HCT116 (cell line): ENCODE results near the gene XRCC3. TPM values are rescaled to one million over a fixed set of nuclear protein-coding genes. Genes with fewer than 3 reads are reported as not detected.

Experiments used
- ATAC-seq: fragments of 200-7000 bp; cut with Tn5 transposase; 2 replicates; pipeline ENCODE4 v1.9.1; 2020; ENCODE audit warnings: mild to moderate bottlenecking, moderate library complexity
- BruUV-seq: library from RNA; stranded (reverse); fragments of 400-500 nt; replicated peaks from 2 replicates; lab custom pipeline; 2021; lab: Mats Ljungman, UMichigan
- CTCF ChIA-PET: fragments of 300-600 bp; sonication (Branson Sonifier 250); formaldehyde crosslinking; loops from one replicate; lab custom pipeline; 2021; ENCODE audit warnings: antibody characterized with exemption; lab: Charles Lee
- POLR2A ChIA-PET: fragments of 300-600, 350-600 bp; sonication (Branson Sonifier 250); formaldehyde crosslinking; loops from one replicate; lab custom pipeline; 2021; ENCODE audit warnings: antibody characterized with exemption; lab: Charles Lee
- RAD21 ChIA-PET, 2 experiments: fragments of 300-600 bp; sonication (Branson Sonifier 250); formaldehyde crosslinking; loops; one replicate each; lab custom pipeline; 2023; ENCODE audit warnings: low total read pairs in 2 of 2; ENCODE audit not compliant: uncharacterized antibody in 2 of 2, unreplicated experiment in 2 of 2, low non-redundant PET in 1 of 2; lab: Charles Lee
- DNase-seq: peaks from one replicate; pipeline ENCODE4 v3.0.0-alpha.2; 2010; ENCODE audit warnings: low read depth, low spot score
- H2AFZ ChIP-seq: fragments of 200-600 bp; shearing (Covaris generic), sonication (generic); 2 replicates; pipeline ENCODE4 v1.6.1; 2017; ENCODE audit warnings: low read depth, mixed run types, mixed read lengths, antibody characterized with exemption, low read length; ENCODE audit not compliant: poor library complexity, severe bottlenecking
- H3K27ac ChIP-seq: 2 replicates; pipeline ENCODE4 v1.5.1; 2012; ENCODE audit warnings: low read depth, low read length
- H3K27me3 ChIP-seq: fragments of 200-600 bp; sonication (generic); 2 replicates; pipeline ENCODE4 v1.6.1; 2016; ENCODE audit warnings: mixed run types, low read length, mixed read lengths; ENCODE audit not compliant: insufficient read depth
- H3K36me3 ChIP-seq, 2 experiments: fragments of 200-500 bp in 1 of 2; fragments of 200-600 bp in 1 of 2; sonication (Bioruptor generic) in 1 of 2; sonication (generic) in 1 of 2; 2 replicates each; pipeline versions ENCODE4 v1.5.1 to v1.6.1; 2014 to 2016; ENCODE audit warnings: low read length in 2 of 2, inconsistent platforms in 1 of 2, mixed read lengths in 1 of 2, mixed run types in 1 of 2; ENCODE audit not compliant: insufficient read depth in 2 of 2, control insufficient read depth in 1 of 2
- H3K4me1 ChIP-seq, 2 experiments: fragments of 200-600 bp in 1 of 2; sonication (generic) in 1 of 2; 2 replicates each; pipeline versions ENCODE4 v1.5.1 to v1.6.1; 2012 to 2017; ENCODE audit warnings: low read length in 2 of 2, inconsistent platforms in 1 of 2, mild to moderate bottlenecking in 1 of 2, mixed read lengths in 1 of 2, mixed run types in 1 of 2, moderate library complexity in 1 of 2; ENCODE audit not compliant: insufficient read depth in 2 of 2, control insufficient read depth in 1 of 2
- H3K4me2 ChIP-seq: fragments of 200-600 bp; sonication (generic); 2 replicates; pipeline ENCODE4 v1.6.1; 2017; ENCODE audit warnings: mixed run types, low read length, mixed read lengths
- H3K4me3 ChIP-seq, 2 experiments: fragments of 200-600 bp in 1 of 2; sonication (generic) in 1 of 2; replicated peaks in 1 of 2; 2 replicates each; pipeline ENCODE4 v1.5.1; 2011 to 2016; ENCODE audit warnings: low read length in 2 of 2, control low read depth in 1 of 2, low read depth in 1 of 2, mild to moderate bottlenecking in 1 of 2, mixed read lengths in 1 of 2, mixed run types in 1 of 2
- H3K79me2 ChIP-seq: fragments of 200-600 bp; sonication (generic); 2 replicates; pipeline ENCODE4 v1.6.1; 2017; ENCODE audit warnings: mild to moderate bottlenecking, mixed run types, low read length, moderate library complexity, mixed read lengths; ENCODE audit not compliant: insufficient read depth
- H3K9ac ChIP-seq: fragments of 200-600 bp; sonication (generic); 2 replicates; pipeline ENCODE4 v1.6.1; 2016; ENCODE audit warnings: low read length, mixed read lengths
- H3K9me2 ChIP-seq: fragments of 200-600 bp; sonication (generic), shearing (Covaris generic); 2 replicates; pipeline ENCODE4 v1.6.1; 2017; ENCODE audit warnings: mixed run types, mild to moderate bottlenecking, moderate library complexity; ENCODE audit not compliant: insufficient read depth
- H3K9me3 ChIP-seq, 2 experiments: fragments of 200-500 bp in 1 of 2; fragments of 200-600 bp in 1 of 2; sonication (Bioruptor generic) in 1 of 2; sonication (generic) in 1 of 2; 2 replicates each; pipeline ENCODE4 v1.6.1; 2014 to 2017; ENCODE audit warnings: low read length in 2 of 2, mixed read lengths in 2 of 2, inconsistent platforms in 1 of 2, low read depth in 1 of 2, mild to moderate bottlenecking in 1 of 2, mixed run types in 1 of 2, moderate library complexity in 1 of 2; ENCODE audit not compliant: control insufficient read depth in 1 of 2, insufficient read depth in 1 of 2
- H4K20me1 ChIP-seq: fragments of 200-600 bp; sonication (generic), shearing (Covaris generic); 2 replicates; pipeline ENCODE4 v1.6.1; 2017; ENCODE audit warnings: mixed run types, mild to moderate bottlenecking, moderate library complexity; ENCODE audit not compliant: insufficient read depth
- ATF3 ChIP-seq: IDR thresholded peaks from 2 replicates; pipeline ENCODE4 v1.6.1; 2012
- CBX3 ChIP-seq: IDR thresholded peaks from 2 replicates; pipeline ENCODE4 v1.6.1; 2012; ENCODE audit warnings: low read depth
- CEBPB ChIP-seq: IDR thresholded peaks from 2 replicates; pipeline ENCODE4 v1.6.1; 2012; ENCODE audit warnings: low read depth
- CTCF ChIP-seq, 3 experiments: fragments of 200-600 bp in 1 of 3; sonication (generic) in 1 of 3; IDR thresholded peaks in 2 of 3; conservative IDR thresholded peaks in 1 of 3; 2 replicates each; pipeline ENCODE4 v1.5.1; 2012 to 2017; ENCODE audit warnings: low read depth in 2 of 3, low read length in 2 of 3, antibody characterized with exemption in 1 of 3, borderline replicate concordance in 1 of 3, control low read depth in 1 of 3, mild to moderate bottlenecking in 1 of 3, mixed read lengths in 1 of 3, mixed run types in 1 of 3, moderate library complexity in 1 of 3; ENCODE audit not compliant: insufficient read depth in 1 of 3
- EGR1 ChIP-seq: IDR thresholded peaks from 2 replicates; pipeline ENCODE4 v1.6.1; 2012; ENCODE audit warnings: low read depth
- ELF1 ChIP-seq: IDR thresholded peaks from 2 replicates; pipeline ENCODE4 v1.6.1; 2012; ENCODE audit warnings: low read depth, borderline replicate concordance
- EZH2 ChIP-seq: fragments of 200-600 bp; sonication (generic); IDR thresholded peaks from 2 replicates; pipeline ENCODE4 v1.6.1; 2017; ENCODE audit warnings: antibody characterized with exemption, mixed run types
- EZH2phosphoT487 ChIP-seq: fragments of 200-600 bp; IDR thresholded peaks from 2 replicates; pipeline ENCODE4 v1.6.1; 2018; ENCODE audit warnings: antibody characterized with exemption, borderline replicate concordance
- FOSL1 ChIP-seq: IDR thresholded peaks from 2 replicates; pipeline ENCODE4 v1.6.1; 2012; ENCODE audit warnings: low read depth
- POLR2A ChIP-seq: IDR thresholded peaks from 2 replicates; pipeline ENCODE4 v1.7.0; 2011; ENCODE audit warnings: borderline replicate concordance; ENCODE audit not compliant: insufficient read depth, insufficient read length; ENCODE audit errors: extremely low read depth
- POLR2AphosphoS5 ChIP-seq: IDR thresholded peaks from 2 replicates; pipeline ENCODE4 v1.6.1; 2011; ENCODE audit warnings: mild to moderate bottlenecking, low read depth, low read length, moderate library complexity
- RAD21 ChIP-seq: IDR thresholded peaks from 2 replicates; pipeline ENCODE4 v1.6.1; 2012; ENCODE audit warnings: low read depth, mild to moderate bottlenecking
- SIN3A ChIP-seq: IDR thresholded peaks from 2 replicates; pipeline ENCODE4 v1.6.1; 2012; ENCODE audit warnings: low read depth
- SRF ChIP-seq: IDR thresholded peaks from 2 replicates; pipeline ENCODE4 v1.6.1; 2012; ENCODE audit warnings: low read depth
- YY1 ChIP-seq: IDR thresholded peaks from 2 replicates; pipeline ENCODE4 v1.6.1; 2011; ENCODE audit warnings: low read length, low read depth, moderate library complexity, mild to moderate bottlenecking; ENCODE audit not compliant: insufficient replicate concordance; ENCODE audit errors: extremely low read depth
- ZFX ChIP-seq: fragments of 450-650 bp; IDR thresholded peaks from 2 replicates; pipeline ENCODE4 v1.6.1; 2017
- ZNF274 ChIP-seq: fragments of 200-500 bp; sonication (Bioruptor generic); IDR thresholded peaks from 2 replicates; pipeline ENCODE4 v1.6.1; 2014; ENCODE audit warnings: mild to moderate bottlenecking, low read depth, low read length, inconsistent platforms
- intact Hi-C: fragments of 100-400 bp; cut with micrococcal nuclease; formaldehyde crosslinking; loops from 2 replicates; pipeline ENCODE4 v1.10.0; 2022
- total RNA-seq: library from RNA; stranded (reverse); gene quantifications from one replicate; pipeline ENCODE4 v1.2.1, GENCODE V29; 2021; ENCODE audit not compliant: unreplicated experiment
- TF ChIP-seq, protein P1 (sequence below): IDR thresholded peaks from 2 replicates; pipeline ENCODE4 v1.6.1; 2011; ENCODE audit warnings: mild to moderate bottlenecking, low read length, moderate library complexity; ENCODE audit not compliant: insufficient replicate concordance; ENCODE audit errors: extremely low read depth
- TF ChIP-seq, protein P2 (sequence below): IDR thresholded peaks from 2 replicates; pipeline ENCODE4 v1.6.1; 2012; ENCODE audit warnings: low read depth

The XRCC3 gene
- total RNA-seq, 1 experiment from 2014 or later: 48.7 TPM

DNA sequence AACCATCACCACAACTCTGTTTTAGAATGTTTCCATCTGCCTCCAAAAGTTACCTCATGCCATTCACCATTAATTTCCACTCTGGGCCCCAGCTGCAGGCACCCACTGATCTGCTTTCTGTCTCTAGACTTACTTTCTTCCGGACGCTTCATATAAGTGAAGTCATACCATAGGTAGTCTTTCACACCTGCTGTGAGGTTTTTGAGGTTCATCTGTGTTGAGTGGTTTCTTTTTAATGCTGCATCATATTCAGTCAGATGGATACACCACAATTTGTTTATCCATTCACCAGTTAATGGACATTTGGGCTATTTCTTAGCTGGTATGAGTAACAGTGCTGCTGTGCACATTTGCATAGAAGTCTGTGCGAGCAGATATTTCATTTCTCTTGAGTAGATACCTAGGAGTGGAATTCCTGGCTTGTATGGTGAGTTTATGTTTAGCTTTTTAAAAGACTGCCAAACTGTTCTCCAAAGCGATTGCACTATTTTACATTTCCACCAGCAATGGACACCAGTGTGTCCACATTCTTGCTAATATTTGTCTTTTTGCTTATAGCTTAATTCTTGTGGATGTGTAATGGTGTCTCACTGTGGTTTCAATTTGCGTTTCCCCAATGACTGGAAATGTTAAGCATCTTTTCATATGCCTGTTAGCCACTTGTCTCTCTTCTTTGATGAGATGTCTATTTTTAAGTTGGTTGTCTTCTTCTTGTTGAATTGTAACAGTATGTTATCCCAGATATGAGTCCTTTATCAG lies 48.7 kb upstream of the XRCC3 start (continued):
- no peak for TF ChIP-seq CTCF (IDR thresholded peaks at IDR 0.05 in 2 of 3, conservative IDR thresholded peaks at IDR 0.05 in 1 of 3; ENCODE audit: borderline replicate concordance in 1 of 3, insufficient read depth in 1 of 3, low read depth in 2 of 3, low read length in 2 of 3)

DNA sequence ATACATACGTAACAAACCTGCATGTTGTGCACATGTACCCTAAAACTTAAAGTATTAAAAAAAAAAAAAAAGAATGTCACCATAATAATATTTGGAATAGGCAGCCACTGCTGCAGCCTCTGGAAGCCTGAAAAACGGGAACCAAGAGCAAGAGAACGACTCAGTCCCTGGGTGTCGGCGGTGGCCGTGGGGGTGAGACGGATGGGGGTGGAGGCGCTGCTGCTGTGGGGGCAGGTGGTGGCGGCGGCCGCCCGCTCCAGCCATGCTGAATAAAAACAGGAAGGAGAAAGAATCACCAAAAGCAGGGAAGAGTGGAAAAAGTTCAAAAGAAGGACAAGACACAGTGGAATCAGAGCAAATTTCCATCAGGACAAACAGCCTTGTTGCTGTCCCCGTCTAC lies 47.3 kb upstream of the XRCC3 start:
- ATAC-seq: no peak
- POLR2A ChIA-PET: no interaction called here

More for the DNA sequence above, 47.3 kb upstream of the XRCC3 start:
- Histone ChIP-seq H3K4me3 (no peak overlapping the region), H3K9me3 (no peaks in the 10 kb centered on the region), H3K9me2 (no peaks in the 10 kb centered on the region), H3K27me3 (no peaks in the 10 kb centered on the region), H3K27ac (no peak overlapping the region), H3K9ac (no peak overlapping the region), H3K79me2 (no peaks in the 10 kb centered on the region), H3K4me2 (no peak overlapping the region), H4K20me1 (no peaks in the 10 kb centered on the region), H3K36me3 (no peaks in the 10 kb centered on the region), H2AFZ (no peak overlapping the region), H3K4me1 (no peaks in the 10 kb centered on the region)
- intact Hi-C loops: no loop called here
- no peak for DNase-seq
- no TSS peak for BruUV-seq
- RAD21 ChIA-PET: no interaction called here
- CTCF ChIA-PET: no interaction called here
- TF ChIP-seq ZNF274: no peak
- TF ChIP-seq, protein P1, sequence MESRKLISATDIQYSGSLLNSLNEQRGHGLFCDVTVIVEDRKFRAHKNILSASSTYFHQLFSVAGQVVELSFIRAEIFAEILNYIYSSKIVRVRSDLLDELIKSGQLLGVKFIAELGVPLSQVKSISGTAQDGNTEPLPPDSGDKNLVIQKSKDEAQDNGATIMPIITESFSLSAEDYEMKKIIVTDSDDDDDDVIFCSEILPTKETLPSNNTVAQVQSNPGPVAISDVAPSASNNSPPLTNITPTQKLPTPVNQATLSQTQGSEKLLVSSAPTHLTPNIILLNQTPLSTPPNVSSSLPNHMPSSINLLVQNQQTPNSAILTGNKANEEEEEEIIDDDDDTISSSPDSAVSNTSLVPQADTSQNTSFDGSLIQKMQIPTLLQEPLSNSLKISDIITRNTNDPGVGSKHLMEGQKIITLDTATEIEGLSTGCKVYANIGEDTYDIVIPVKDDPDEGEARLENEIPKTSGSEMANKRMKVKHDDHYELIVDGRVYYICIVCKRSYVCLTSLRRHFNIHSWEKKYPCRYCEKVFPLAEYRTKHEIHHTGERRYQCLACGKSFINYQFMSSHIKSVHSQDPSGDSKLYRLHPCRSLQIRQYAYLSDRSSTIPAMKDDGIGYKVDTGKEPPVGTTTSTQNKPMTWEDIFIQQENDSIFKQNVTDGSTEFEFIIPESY: no peak
- no peak for TF ChIP-seq ZFX
- TF ChIP-seq SIN3A: no peak
- TF ChIP-seq ELF1: no peak
- TF ChIP-seq RAD21: no peak
- no peak for TF ChIP-seq SRF
- no peak for TF ChIP-seq CBX3
- TF ChIP-seq ATF3: no peak
- no peak for TF ChIP-seq FOSL1
- TF ChIP-seq EZH2phosphoT487: no peak
- TF ChIP-seq, protein P2, sequence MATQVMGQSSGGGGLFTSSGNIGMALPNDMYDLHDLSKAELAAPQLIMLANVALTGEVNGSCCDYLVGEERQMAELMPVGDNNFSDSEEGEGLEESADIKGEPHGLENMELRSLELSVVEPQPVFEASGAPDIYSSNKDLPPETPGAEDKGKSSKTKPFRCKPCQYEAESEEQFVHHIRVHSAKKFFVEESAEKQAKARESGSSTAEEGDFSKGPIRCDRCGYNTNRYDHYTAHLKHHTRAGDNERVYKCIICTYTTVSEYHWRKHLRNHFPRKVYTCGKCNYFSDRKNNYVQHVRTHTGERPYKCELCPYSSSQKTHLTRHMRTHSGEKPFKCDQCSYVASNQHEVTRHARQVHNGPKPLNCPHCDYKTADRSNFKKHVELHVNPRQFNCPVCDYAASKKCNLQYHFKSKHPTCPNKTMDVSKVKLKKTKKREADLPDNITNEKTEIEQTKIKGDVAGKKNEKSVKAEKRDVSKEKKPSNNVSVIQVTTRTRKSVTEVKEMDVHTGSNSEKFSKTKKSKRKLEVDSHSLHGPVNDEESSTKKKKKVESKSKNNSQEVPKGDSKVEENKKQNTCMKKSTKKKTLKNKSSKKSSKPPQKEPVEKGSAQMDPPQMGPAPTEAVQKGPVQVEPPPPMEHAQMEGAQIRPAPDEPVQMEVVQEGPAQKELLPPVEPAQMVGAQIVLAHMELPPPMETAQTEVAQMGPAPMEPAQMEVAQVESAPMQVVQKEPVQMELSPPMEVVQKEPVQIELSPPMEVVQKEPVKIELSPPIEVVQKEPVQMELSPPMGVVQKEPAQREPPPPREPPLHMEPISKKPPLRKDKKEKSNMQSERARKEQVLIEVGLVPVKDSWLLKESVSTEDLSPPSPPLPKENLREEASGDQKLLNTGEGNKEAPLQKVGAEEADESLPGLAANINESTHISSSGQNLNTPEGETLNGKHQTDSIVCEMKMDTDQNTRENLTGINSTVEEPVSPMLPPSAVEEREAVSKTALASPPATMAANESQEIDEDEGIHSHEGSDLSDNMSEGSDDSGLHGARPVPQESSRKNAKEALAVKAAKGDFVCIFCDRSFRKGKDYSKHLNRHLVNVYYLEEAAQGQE: no peak
- no peak for TF ChIP-seq EGR1
- no peak for TF ChIP-seq POLR2AphosphoS5
- no peak for TF ChIP-seq CEBPB
- no peak for TF ChIP-seq YY1
- no peak for TF ChIP-seq POLR2A
- no peak for TF ChIP-seq EZH2
